Measurements from ENCODE around the gene GOLGA6D.
"Not testable (repeated sequence)": the region's sequence is repeated elsewhere in the genome, so short reads cannot be mapped to it uniquely, and the experiment has no call there.

Gene GOLGA6D

GRCh38 chr15:75328493-75329314 is 46.1 kb downstream of the GOLGA6D start:
- Histone ChIP-seq H3K4me3 (ENCODE audit: insufficient read depth, low read depth, low read length, poor library complexity, severe bottlenecking) (no peak overlapping the region), H3K27ac (ENCODE audit: insufficient read depth, low read length, poor library complexity, severe bottlenecking) (no peak overlapping the region), H3K4me1 (ENCODE audit: control insufficient read depth, insufficient read depth, low read length, poor library complexity, severe bottlenecking) (no peaks in the 10 kb centered on the region), H3K27me3 (replicated peaks; ENCODE audit: control insufficient read depth, insufficient read depth, low read length, poor library complexity, severe bottlenecking) (no peaks in the 10 kb centered on the region), H3K9me3 (ENCODE audit: control insufficient read depth, low read length) (no peaks in the 10 kb centered on the region), H3K36me3 (ENCODE audit: control insufficient read depth, insufficient read depth, low read length) (no peaks in the 10 kb centered on the region)
- no peak for DNase-seq

GRCh38 chr15:75329571-75329970 is 46.9 kb downstream of the GOLGA6D start:
- no peak for DNase-seq
- no peaks in the 10 kb centered on the region for H3K36me3 ChIP-seq (ENCODE audit: control insufficient read depth, insufficient read depth, low read length)
- H3K27ac ChIP-seq (ENCODE audit: insufficient read depth, low read length, poor library complexity, severe bottlenecking), result no peak overlapping the region
- H3K27me3 ChIP-seq (replicated peaks; ENCODE audit: control insufficient read depth, insufficient read depth, low read length, poor library complexity, severe bottlenecking), result no peaks in the 10 kb centered on the region
- no peaks in the 10 kb centered on the region for H3K9me3 ChIP-seq (ENCODE audit: control insufficient read depth, low read length)
- H3K4me1 ChIP-seq (ENCODE audit: control insufficient read depth, insufficient read depth, low read length, poor library complexity, severe bottlenecking), result no peaks in the 10 kb centered on the region
- no peak overlapping the region for H3K4me3 ChIP-seq (ENCODE audit: insufficient read depth, low read depth, low read length, poor library complexity, severe bottlenecking)

GRCh38 chr15:75332093-75332492 is 49.5 kb downstream of the GOLGA6D start:
- H3K9me3 ChIP-seq (ENCODE audit: control insufficient read depth, low read length); H3K27me3 ChIP-seq (replicated peaks; ENCODE audit: control insufficient read depth, insufficient read depth, low read length, poor library complexity, severe bottlenecking); H3K27ac ChIP-seq (ENCODE audit: insufficient read depth, low read length, poor library complexity, severe bottlenecking); H3K36me3 ChIP-seq (ENCODE audit: control insufficient read depth, insufficient read depth, low read length); H3K4me3 ChIP-seq (ENCODE audit: insufficient read depth, low read depth, low read length, poor library complexity, severe bottlenecking); DNase-seq: not testable (repeated sequence)
- H3K4me1 ChIP-seq (ENCODE audit: control insufficient read depth, insufficient read depth, low read length, poor library complexity, severe bottlenecking), result peaks cover 11% of the 10 kb centered on the region

- H3K4me1 ChIP-seq (ENCODE audit: control insufficient read depth, insufficient read depth, low read length, poor library complexity, severe bottlenecking), result peaks cover 11% of the 10 kb centered on the region
- H3K27me3 ChIP-seq (replicated peaks; ENCODE audit: control insufficient read depth, insufficient read depth, low read length, poor library complexity, severe bottlenecking); H3K4me3 ChIP-seq (ENCODE audit: insufficient read depth, low read depth, low read length, poor library complexity, severe bottlenecking); H3K9me3 ChIP-seq (ENCODE audit: control insufficient read depth, low read length); DNase-seq; H3K27ac ChIP-seq (ENCODE audit: insufficient read depth, low read length, poor library complexity, severe bottlenecking); H3K36me3 ChIP-seq (ENCODE audit: control insufficient read depth, insufficient read depth, low read length): not testable (repeated sequence)
Measured at GRCh38 chr15:75333654-75334419, 51.2 kb downstream of the GOLGA6D start.

- no peaks in the 10 kb centered on the region for H3K27me3 ChIP-seq (replicated peaks; ENCODE audit: control insufficient read depth, insufficient read depth, low read length, poor library complexity, severe bottlenecking)
- no peak for DNase-seq
- H3K27ac ChIP-seq (ENCODE audit: insufficient read depth, low read length, poor library complexity, severe bottlenecking), result peak overlapping the region; percentile 35
- H3K36me3 ChIP-seq (ENCODE audit: control insufficient read depth, insufficient read depth, low read length), result peaks cover 5% of the 10 kb centered on the region
- no peaks in the 10 kb centered on the region for H3K9me3 ChIP-seq (ENCODE audit: control insufficient read depth, low read length)
- peak overlapping the region; percentile 59 for H3K4me3 ChIP-seq (ENCODE audit: insufficient read depth, low read depth, low read length, poor library complexity, severe bottlenecking)
- H3K4me1 ChIP-seq (ENCODE audit: control insufficient read depth, insufficient read depth, low read length, poor library complexity, severe bottlenecking), result peaks cover 11% of the 10 kb centered on the region
Measured at GRCh38 chr15:75335313-75335704, 52.7 kb downstream of the GOLGA6D start.

- Histone ChIP-seq H3K4me1 (ENCODE audit: control insufficient read depth, insufficient read depth, low read length, poor library complexity, severe bottlenecking) (peaks cover 11% of the 10 kb centered on the region), H3K9me3 (ENCODE audit: control insufficient read depth, low read length) (no peaks in the 10 kb centered on the region), H3K4me3 (ENCODE audit: insufficient read depth, low read depth, low read length, poor library complexity, severe bottlenecking) (peak within 1 kb of the TSS; percentile 59), H3K36me3 (ENCODE audit: control insufficient read depth, insufficient read depth, low read length) (peaks cover 5% of the 10 kb centered on the region), H3K27ac (ENCODE audit: insufficient read depth, low read length, poor library complexity, severe bottlenecking) (peak within 1 kb of the TSS; percentile 35), H3K27me3 (replicated peaks; ENCODE audit: control insufficient read depth, insufficient read depth, low read length, poor library complexity, severe bottlenecking) (no peaks in the 10 kb centered on the region)
- peak; percentile 51 to 66 (median 55) for DNase-seq
Measured at GRCh38 chr15:75335705-75336355, 53.2 kb downstream of the GOLGA6D start, which contains the start of gene COMMD4. TSS of gene COMMD4 (plus strand) at chr15:75336063. CDS start at chr15:75336090, 27 bp downstream.

GRCh38 chr15:75338661-75339240 is 56.1 kb downstream of the GOLGA6D start:
- H3K36me3 ChIP-seq (ENCODE audit: control insufficient read depth, insufficient read depth, low read length), result peaks cover 5% of the 10 kb centered on the region
- no peaks in the 10 kb centered on the region for H3K9me3 ChIP-seq (ENCODE audit: control insufficient read depth, low read length)
- peaks cover 11% of the 10 kb centered on the region for H3K4me1 ChIP-seq (ENCODE audit: control insufficient read depth, insufficient read depth, low read length, poor library complexity, severe bottlenecking)
- DNase-seq, result no peak
- no peak overlapping the region for H3K27ac ChIP-seq (ENCODE audit: insufficient read depth, low read length, poor library complexity, severe bottlenecking)
- H3K27me3 ChIP-seq (replicated peaks; ENCODE audit: control insufficient read depth, insufficient read depth, low read length, poor library complexity, severe bottlenecking), result no peaks in the 10 kb centered on the region
- H3K4me3 ChIP-seq (ENCODE audit: insufficient read depth, low read depth, low read length, poor library complexity, severe bottlenecking), result no peak overlapping the region

- H3K9me3 ChIP-seq (ENCODE audit: control insufficient read depth, low read length), result no peaks in the 10 kb centered on the region
- DNase-seq, result no peak
- H3K27me3 ChIP-seq (replicated peaks; ENCODE audit: control insufficient read depth, insufficient read depth, low read length, poor library complexity, severe bottlenecking), result no peaks in the 10 kb centered on the region
- H3K27ac ChIP-seq (ENCODE audit: insufficient read depth, low read length, poor library complexity, severe bottlenecking), result no peak overlapping the region
- no peak overlapping the region for H3K4me3 ChIP-seq (ENCODE audit: insufficient read depth, low read depth, low read length, poor library complexity, severe bottlenecking)
- H3K4me1 ChIP-seq (ENCODE audit: control insufficient read depth, insufficient read depth, low read length, poor library complexity, severe bottlenecking), result peaks cover 11% of the 10 kb centered on the region
- H3K36me3 ChIP-seq (ENCODE audit: control insufficient read depth, insufficient read depth, low read length), result peaks cover 5% of the 10 kb centered on the region
Measured at GRCh38 chr15:75339531-75340240, 57.1 kb downstream of the GOLGA6D start.

GRCh38 chr15:75342221-75342620 is 59.6 kb downstream of the GOLGA6D start:
- DNase-seq, result no peak
- H3K27me3 ChIP-seq (replicated peaks; ENCODE audit: control insufficient read depth, insufficient read depth, low read length, poor library complexity, severe bottlenecking), result no peaks in the 10 kb centered on the region

More at GRCh38 chr15:75342221-75342620, 59.6 kb downstream of the GOLGA6D start:
- H3K9me3 ChIP-seq (ENCODE audit: control insufficient read depth, low read length), result no peaks in the 10 kb centered on the region
- no peak overlapping the region for H3K4me3 ChIP-seq (ENCODE audit: insufficient read depth, low read depth, low read length, poor library complexity, severe bottlenecking)
- H3K36me3 ChIP-seq (ENCODE audit: control insufficient read depth, insufficient read depth, low read length), result peaks cover 5% of the 10 kb centered on the region
- no peak overlapping the region for H3K27ac ChIP-seq (ENCODE audit: insufficient read depth, low read length, poor library complexity, severe bottlenecking)
- peaks cover 1% of the 10 kb centered on the region for H3K4me1 ChIP-seq (ENCODE audit: control insufficient read depth, insufficient read depth, low read length, poor library complexity, severe bottlenecking)
